ENCODE data around the gene TMEM175.
"Not testable (repeated sequence)": the region's sequence is repeated elsewhere in the genome, so short reads cannot be mapped to it uniquely, and the experiment has no call there.

Gene TMEM175

GRCh38 chr4:917992-918391, 14.3 kb upstream of the TMEM175 start:
- DNase-seq (ENCODE audit: low read depth), result no peak

GRCh38 chr4:918591-918990, 13.7 kb upstream of the TMEM175 start:
- DNase-seq (ENCODE audit: low read depth), result not testable (repeated sequence)

- DNase-seq (ENCODE audit: low read depth), result not testable (repeated sequence)
These were observed 13.1 kb upstream of the TMEM175 start for GRCh38 chr4:919004-919680.

- DNase-seq (ENCODE audit: low read depth), result no peak
These were observed 10.4 kb upstream of the TMEM175 start for GRCh38 chr4:921830-922331.

- DNase-seq (ENCODE audit: low read depth), result no peak
These were observed 7.9 kb upstream of the TMEM175 start for GRCh38 chr4:924107-925096.

GRCh38 chr4:925171-925570, 7.1 kb upstream of the TMEM175 start:
- DNase-seq (ENCODE audit: low read depth), result no peak

- no peak for DNase-seq (ENCODE audit: low read depth)
These were observed 6.3 kb upstream of the TMEM175 start for GRCh38 chr4:925771-926500.

GRCh38 chr4:926538-926937, 5.7 kb upstream of the TMEM175 start:
- no peak for DNase-seq (ENCODE audit: low read depth)

- DNase-seq (ENCODE audit: low read depth), result not testable (repeated sequence)
These were observed 4.7 kb upstream of the TMEM175 start for GRCh38 chr4:927566-927965.

- no peak for DNase-seq (ENCODE audit: low read depth)
These were observed 3.0 kb upstream of the TMEM175 start for GRCh38 chr4:929096-929765.

GRCh38 chr4:930028-930551, 2.2 kb upstream of the TMEM175 start:
- DNase-seq (ENCODE audit: low read depth), result no peak

GRCh38 chr4:930827-931193, 1.4 kb upstream of the TMEM175 start:
- no peak for DNase-seq (ENCODE audit: low read depth)

- no peak for DNase-seq (ENCODE audit: low read depth)
These were observed 883 bp upstream of the TMEM175 start for GRCh38 chr4:931194-931959.

GRCh38 chr4:932713-933070, 432 bp downstream of the TMEM175 start:
- DNase-seq (ENCODE audit: low read depth), result no peak

- not testable (repeated sequence) for DNase-seq (ENCODE audit: low read depth)
These were observed 7.2 kb downstream of the TMEM175 start for GRCh38 chr4:939508-939907.

- no peak for DNase-seq (ENCODE audit: low read depth)
These were observed 13.2 kb downstream of the TMEM175 start for GRCh38 chr4:945274-946102.

GRCh38 chr4:946103-946450, 13.8 kb downstream of the TMEM175 start:
- no peak for DNase-seq (ENCODE audit: low read depth)

- DNase-seq (ENCODE audit: low read depth), result no peak
These were observed 14.5 kb downstream of the TMEM175 start for GRCh38 chr4:946517-947471.

GRCh38 chr4:947491-947971, 15.3 kb downstream of the TMEM175 start:
- no peak for DNase-seq (ENCODE audit: low read depth)

Data from fibroblast of the conjunctiva (primary cell).